ENCODE results near the gene VKORC1.
A peak's percentile ranks its signal among the peaks of the same experiment; 100 is the strongest.

Gene VKORC1

GRCh38 chr16:31043352-31043751 lies 51.2 kb downstream of the VKORC1 start:
- TF ChIP-seq YY1 (IDR thresholded peaks at IDR 0.05; ENCODE audit: low read depth) = no peak
- TF ChIP-seq NFIC (IDR thresholded peaks at IDR 0.05) = no peak

GRCh38 chr16:31042866-31043265 lies 51.7 kb downstream of the VKORC1 start:
- TF ChIP-seq TEAD4 (IDR thresholded peaks at IDR 0.05) (no peak), REST (IDR thresholded peaks at IDR 0.05; ENCODE audit: low read depth) (peak; percentile 37; the same call in 1 of the 2 replicates)
